NCI-H1417 (cell line): ENCODE data around the gene PXDN.
A peak's percentile ranks its signal among the peaks of the same experiment; 100 is the strongest.
"Not testable (repeated sequence)": the region's sequence is repeated elsewhere in the genome, so short reads cannot be mapped to it uniquely, and the experiment has no call there.

ENCODE experiments used
- DNase-seq, 3 experiments: peaks; one replicate each; lab custom pipeline; 2025; lab: John Stamatoyannopoulos, UW

The PXDN gene

GRCh38 chr2:1705557-1706076 is 38.7 kb downstream of the PXDN start:
- no peak for DNase-seq

DNA sequence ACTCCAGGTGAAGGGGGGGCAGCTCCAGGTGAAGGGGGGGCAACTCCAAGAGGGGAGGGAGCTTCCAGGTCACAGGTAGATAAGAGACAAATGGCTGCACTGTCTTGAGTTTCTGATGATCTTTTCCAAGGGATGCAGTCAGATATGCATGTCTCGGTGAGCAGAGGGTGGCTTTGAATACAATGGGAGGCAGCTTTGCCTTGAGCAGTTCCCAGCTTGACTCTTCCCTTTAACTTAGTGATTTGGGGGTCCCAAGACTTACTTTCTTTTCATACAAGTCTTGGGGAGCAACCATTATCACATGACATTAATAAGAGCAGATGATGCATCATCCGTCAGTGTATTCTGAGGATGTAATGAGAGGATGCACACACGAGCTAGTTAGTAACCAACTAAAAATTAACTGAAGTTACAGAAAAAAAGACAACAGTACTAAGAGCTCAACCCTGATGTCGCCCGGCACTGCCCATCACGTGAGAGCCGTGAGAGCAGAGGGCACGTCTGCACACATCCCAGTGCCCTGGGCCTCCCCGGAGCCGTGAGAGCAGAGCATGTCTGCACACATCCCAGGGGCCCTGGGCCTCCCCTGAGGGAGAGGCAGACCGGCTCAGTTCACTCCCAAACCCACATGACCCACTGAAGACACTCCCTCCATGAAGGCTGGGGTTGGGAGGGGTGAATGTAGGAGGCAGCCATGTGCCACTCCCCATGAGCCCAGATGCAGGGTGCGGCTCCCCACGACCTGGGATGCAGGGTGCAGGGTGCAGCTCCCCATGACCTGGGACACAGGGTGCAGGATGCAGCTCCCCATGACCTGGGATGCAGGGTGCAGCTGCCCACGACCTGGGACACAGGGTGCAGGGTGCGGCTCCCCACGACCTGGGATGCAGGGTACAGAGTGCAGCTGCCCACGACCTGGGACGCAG is 39.4 kb downstream of the PXDN start:
- no peak for DNase-seq

GRCh38 chr2:1702186-1702565 is 42.1 kb downstream of the PXDN start:
- DNase-seq: no peak

DNA sequence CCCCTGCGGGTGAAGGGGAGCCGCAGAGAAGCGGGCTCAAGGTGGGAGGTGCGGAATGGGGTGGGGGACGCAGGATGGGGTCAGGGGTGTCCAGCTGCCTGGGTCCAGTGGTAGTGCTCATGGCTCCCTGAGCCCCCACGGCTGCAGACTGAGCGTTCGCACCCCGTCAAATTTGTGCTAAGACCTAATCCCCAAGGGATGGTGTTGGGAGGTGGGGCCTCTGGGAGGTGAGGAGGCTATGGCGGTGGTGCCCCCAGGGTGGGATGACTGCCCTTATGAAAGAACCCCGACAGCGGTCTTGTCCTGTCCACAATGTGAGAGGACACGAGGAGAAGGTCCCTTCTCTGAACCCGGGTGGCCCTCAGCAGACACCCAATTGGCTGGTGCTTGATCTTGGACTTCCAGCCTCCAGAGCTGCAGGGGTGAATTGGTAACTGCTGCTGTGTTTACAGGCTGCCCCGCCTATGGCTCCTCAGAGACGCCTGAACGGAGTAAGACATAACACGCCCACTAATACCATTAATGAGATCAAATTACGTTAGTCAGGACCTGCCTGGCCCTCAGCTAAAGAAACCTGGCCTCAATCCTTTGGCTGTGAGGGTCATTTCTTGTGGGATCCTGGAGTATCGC is 42.6 kb downstream of the PXDN start:
- no peak for DNase-seq

- no peak for DNase-seq
Measured at GRCh38 chr2:1701020-1701419, 43.3 kb downstream of the PXDN start.

GRCh38 chr2:1700427-1700826 is 43.9 kb downstream of the PXDN start:
- not testable (repeated sequence) for DNase-seq

DNA sequence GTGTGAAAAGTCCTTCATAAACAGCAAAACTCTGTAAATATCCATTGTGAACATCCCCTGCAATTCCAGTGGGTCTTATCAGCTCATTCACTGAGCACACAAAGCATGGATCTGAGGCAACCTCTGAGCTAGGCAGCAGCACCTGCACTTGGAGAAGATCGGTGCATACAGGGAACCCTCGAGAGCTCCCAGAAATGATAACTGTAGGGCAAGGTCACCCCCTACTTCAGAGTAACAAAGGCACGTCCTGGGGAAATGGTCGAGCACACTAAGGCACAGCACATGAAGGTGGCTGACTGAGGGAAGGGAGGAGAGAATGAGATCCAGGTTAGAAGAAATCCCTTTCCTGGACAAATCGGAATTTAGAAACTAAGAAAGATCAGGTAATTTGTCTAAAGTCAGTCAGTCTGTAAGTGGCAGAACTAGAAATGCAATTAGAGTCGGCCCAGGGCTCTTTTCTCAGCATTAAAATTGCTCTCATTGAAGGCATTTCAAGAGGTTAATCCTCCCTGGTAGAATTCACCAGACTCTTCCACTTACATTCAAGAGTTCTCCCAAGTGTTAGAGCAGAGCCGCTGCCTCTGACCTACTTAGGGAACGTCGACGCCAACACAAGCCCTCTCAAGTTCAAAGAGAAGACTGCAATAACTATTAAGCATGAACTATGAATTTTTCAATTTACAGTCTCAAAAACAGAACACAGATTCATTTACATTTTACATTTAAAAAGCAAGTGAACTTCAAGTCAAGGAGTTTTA is 45.9 kb downstream of the PXDN start:
- peak in 1 of 3 experiments; percentile 87 for DNase-seq

DNA sequence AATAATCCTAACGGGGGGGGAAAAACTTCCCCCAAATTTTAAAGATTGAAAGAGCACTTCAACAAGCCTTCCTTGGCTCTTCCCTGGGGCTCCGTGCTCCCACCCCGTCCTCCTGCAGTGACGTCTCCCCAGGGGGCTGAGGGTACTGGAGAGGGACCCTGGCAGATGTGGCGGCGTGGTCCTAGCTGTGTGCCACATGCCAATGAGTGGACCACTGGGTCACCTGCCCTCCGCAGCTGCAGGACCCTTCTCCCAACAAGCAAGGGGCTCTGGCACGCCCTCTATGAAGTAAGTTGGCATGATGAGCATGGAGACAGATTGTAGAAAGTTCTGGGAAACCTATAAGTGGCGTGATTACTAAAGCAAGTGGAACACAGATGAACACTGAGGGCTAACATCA is 46.7 kb downstream of the PXDN start:
- no peak for DNase-seq

DNA sequence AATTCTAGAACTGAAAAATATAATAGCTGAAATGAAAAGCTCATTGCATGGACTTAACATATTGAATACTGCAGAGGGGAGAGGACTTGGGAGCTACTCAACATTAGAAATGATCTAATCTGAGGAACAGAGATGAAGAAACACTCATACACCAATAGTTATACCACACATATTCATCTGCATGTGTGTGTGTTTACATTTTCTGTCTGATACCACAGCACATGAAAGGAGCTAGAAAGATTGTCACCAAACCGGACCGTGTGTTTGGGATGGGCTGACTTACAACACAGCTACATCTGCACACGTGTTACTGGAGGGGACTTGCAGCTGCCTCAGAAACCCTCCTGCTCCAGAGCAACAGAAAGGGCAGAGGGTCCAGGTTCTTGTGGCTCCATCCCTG is 47.8 kb downstream of the PXDN start:
- no peak for DNase-seq

DNA sequence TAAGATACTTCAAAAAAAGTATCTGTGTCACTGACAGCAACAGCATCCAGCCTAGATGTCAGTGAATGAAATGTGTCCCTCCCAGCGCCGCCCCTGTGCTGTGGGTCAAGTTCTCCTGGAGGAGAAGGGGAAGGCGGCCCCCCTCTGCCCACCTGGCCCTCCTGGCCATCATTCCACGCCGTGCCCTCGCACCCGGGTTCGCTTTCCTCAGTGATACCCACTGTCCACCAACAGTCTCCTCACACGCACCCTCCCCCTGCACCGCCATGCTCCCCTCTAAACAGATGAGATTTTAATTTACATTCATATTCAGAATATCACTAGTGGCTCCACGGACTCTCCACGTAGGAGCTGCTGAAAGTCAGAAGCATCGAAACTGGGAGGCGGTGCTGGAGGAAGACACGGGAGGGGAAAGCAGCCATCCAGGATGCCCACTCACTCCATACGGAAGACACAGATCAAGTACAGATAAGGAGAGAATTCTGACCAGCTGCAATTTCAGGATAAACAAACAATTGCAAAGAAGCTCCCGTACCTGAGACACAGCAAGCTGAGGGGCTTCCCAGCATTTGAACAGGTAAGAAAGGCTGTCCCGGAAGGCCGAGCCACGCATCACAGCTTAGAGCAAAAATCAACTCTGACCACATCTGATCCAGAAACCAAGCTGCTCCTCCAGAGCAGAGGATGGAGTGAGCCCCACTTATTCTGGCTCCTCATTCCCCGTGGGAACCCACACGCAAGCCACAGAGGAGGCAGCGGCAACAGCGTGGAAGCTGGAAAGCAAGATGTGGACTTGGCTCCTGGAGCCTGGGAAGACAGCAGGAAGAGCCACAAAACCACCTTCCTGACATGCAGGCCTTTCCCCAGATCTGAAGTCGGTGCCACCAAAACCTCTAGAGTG is 49.7 kb downstream of the PXDN start:
- no peak for DNase-seq

- no peak for DNase-seq
Measured at GRCh38 chr2:1693723-1694122, 50.6 kb downstream of the PXDN start.

GRCh38 chr2:1692342-1692741 is 52.0 kb downstream of the PXDN start:
- no peak for DNase-seq

- no peak for DNase-seq
Measured at GRCh38 chr2:1691366-1691765, 52.9 kb downstream of the PXDN start.

GRCh38 chr2:1690056-1690775 is 54.1 kb downstream of the PXDN start:
- DNase-seq: no peak

DNA sequence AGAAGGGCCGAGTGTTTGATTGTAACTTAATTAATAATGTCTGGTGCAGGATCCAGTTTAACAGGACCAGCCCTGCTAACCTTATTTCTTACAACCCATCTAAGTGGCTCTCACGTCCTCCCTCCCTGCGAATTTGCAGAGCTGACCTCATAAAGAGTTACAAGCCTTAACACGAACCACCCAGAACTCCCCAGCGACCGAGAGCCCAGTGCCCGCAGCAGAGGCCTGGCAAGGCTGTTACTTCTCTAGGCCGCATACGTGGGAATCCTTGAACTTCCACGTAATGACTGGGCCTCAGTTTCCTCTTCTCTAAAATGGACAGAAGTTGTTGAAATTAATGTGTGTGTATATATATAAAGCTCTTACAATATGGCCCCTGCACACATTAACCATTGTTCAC is 55.5 kb downstream of the PXDN start:
- no peak for DNase-seq

GRCh38 chr2:1688161-1688560 is 56.2 kb downstream of the PXDN start:
- no peak for DNase-seq

DNA sequence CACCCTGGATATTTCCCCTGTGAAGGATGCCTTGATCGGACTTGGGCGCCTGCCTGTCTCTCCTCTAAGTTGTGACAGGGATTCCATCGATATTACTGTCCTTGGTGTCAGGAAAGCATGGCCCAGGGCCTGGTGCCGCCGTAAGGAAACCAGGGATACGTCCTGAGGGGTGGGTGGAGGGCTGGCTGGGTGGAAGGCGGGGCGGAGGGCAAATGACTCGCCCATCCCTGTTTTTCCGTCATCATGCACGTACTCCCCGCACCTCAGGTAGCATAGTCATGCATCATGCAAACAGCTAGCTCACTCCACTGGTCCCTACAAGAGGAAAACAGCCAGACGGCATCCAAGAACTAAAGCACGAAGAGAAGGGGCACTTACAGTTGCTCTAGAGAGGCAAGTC is 57.1 kb downstream of the PXDN start:
- no peak for DNase-seq

DNA sequence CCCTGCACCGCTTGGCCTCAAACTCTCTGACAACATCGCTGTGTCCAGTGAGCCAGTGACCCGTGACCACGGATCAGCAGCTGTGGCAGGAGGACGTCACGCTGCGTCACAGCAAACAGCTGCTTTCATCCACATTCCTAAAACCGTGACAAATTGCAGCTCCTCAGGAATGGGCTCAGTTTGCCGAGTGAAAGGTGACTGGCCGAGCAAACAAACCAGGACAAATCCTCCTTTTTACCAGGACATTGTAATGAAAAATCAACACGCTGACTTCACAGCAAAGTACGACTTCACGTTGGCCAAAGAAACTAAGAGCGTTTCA is 57.6 kb downstream of the PXDN start:
- DNase-seq: no peak

GRCh38 chr2:1685957-1686783 is 58.1 kb downstream of the PXDN start:
- no peak for DNase-seq
